T1000 (cell line): ENCODE measurements around the gene FOXC1.

Experiments used
- DNase-seq: peaks from one replicate; lab custom pipeline; 2025; ENCODE audit warnings: mixed read lengths; lab: John Stamatoyannopoulos, UW

Gene FOXC1

GRCh38 chr6:1612299-1612973, 2.7 kb downstream of the FOXC1 start:
- no peak for DNase-seq

GRCh38 chr6:1612974-1613306, 3.2 kb downstream of the FOXC1 start:
- DNase-seq = no peak

GRCh38 chr6:1613346-1613687, 3.6 kb downstream of the FOXC1 start:
- no peak for DNase-seq

GRCh38 chr6:1613688-1614447, 4.2 kb downstream of the FOXC1 start:
- peak; percentile 31 for DNase-seq

- no peak for DNase-seq
These were observed 4.9 kb downstream of the FOXC1 start for GRCh38 chr6:1614448-1615150.

- DNase-seq = no peak
These were observed 5.6 kb downstream of the FOXC1 start for GRCh38 chr6:1615151-1615852.

GRCh38 chr6:1615853-1616420, 6.2 kb downstream of the FOXC1 start:
- no peak for DNase-seq

- DNase-seq = no peak
These were observed 7.2 kb downstream of the FOXC1 start for GRCh38 chr6:1616701-1617463.

GRCh38 chr6:1617466-1618310, 8.0 kb downstream of the FOXC1 start:
- no peak for DNase-seq

GRCh38 chr6:1618311-1619097, 8.8 kb downstream of the FOXC1 start:
- DNase-seq = no peak

GRCh38 chr6:1619098-1619672, 9.5 kb downstream of the FOXC1 start:
- no peak for DNase-seq

GRCh38 chr6:1619673-1620503, 10.2 kb downstream of the FOXC1 start:
- no peak for DNase-seq

- DNase-seq = no peak
These were observed 10.9 kb downstream of the FOXC1 start for GRCh38 chr6:1620504-1621069.

- DNase-seq = no peak
These were observed 11.5 kb downstream of the FOXC1 start for GRCh38 chr6:1621070-1621701.

GRCh38 chr6:1622220-1622850, 12.6 kb downstream of the FOXC1 start:
- no peak for DNase-seq

GRCh38 chr6:1622851-1623768, 13.4 kb downstream of the FOXC1 start:
- DNase-seq = no peak
